ENCODE data around the gene SGK2. TPM values are rescaled to one million over a fixed set of nuclear protein-coding genes. Genes with fewer than 3 reads are reported as not detected.

SGK2 gene
- total RNA-seq, 1 donor from 2014 or later, result 0.56 TPM

- H3K27ac Mint-ChIP-seq (ENCODE audit: unreplicated experiment), result no peak overlapping the region
- H3K27me3 Mint-ChIP-seq (ENCODE audit: unreplicated experiment), result peaks cover 2% of the 10 kb centered on the region
- TF ChIP-seq CTCF (IDR thresholded peaks at IDR 0.05; ENCODE audit: partially characterized antibody, unreplicated experiment), result no peak
- DNase-seq, result no peak
- H3K4me1 Mint-ChIP-seq (ENCODE audit: low read depth, unreplicated experiment), result no peaks in the 10 kb centered on the region
- no peaks in the 10 kb centered on the region for H3K9me3 Mint-ChIP-seq (ENCODE audit: unreplicated experiment)
- H3K36me3 Mint-ChIP-seq (ENCODE audit: unreplicated experiment), result no peaks in the 10 kb centered on the region
- no peak overlapping the region for H3K4me3 Mint-ChIP-seq (ENCODE audit: unreplicated experiment)
Observed at GRCh38 chr20:43536041-43536816, 22.6 kb upstream of the SGK2 start.

- H3K4me1 Mint-ChIP-seq (ENCODE audit: low read depth, unreplicated experiment), result no peaks in the 10 kb centered on the region
- H3K27ac Mint-ChIP-seq (ENCODE audit: unreplicated experiment), result peak overlapping the region; percentile 53
- no peaks in the 10 kb centered on the region for H3K9me3 Mint-ChIP-seq (ENCODE audit: unreplicated experiment)
- no peak for TF ChIP-seq CTCF (IDR thresholded peaks at IDR 0.05; ENCODE audit: partially characterized antibody, unreplicated experiment)
- H3K4me3 Mint-ChIP-seq (ENCODE audit: unreplicated experiment), result no peak overlapping the region
- DNase-seq, result no peak
- H3K36me3 Mint-ChIP-seq (ENCODE audit: unreplicated experiment), result no peaks in the 10 kb centered on the region
- peaks cover 2% of the 10 kb centered on the region for H3K27me3 Mint-ChIP-seq (ENCODE audit: unreplicated experiment)
Observed at GRCh38 chr20:43536817-43537440, 21.9 kb upstream of the SGK2 start.

- no peak overlapping the region for H3K4me3 Mint-ChIP-seq (ENCODE audit: unreplicated experiment)
Observed at GRCh38 chr20:43537921-43538877, 20.6 kb upstream of the SGK2 start.

GRCh38 chr20:43538878-43539700, 19.7 kb upstream of the SGK2 start:
- no peaks in the 10 kb centered on the region for H3K4me1 Mint-ChIP-seq (ENCODE audit: low read depth, unreplicated experiment)
- H3K36me3 Mint-ChIP-seq (ENCODE audit: unreplicated experiment), result no peaks in the 10 kb centered on the region
- H3K27me3 Mint-ChIP-seq (ENCODE audit: unreplicated experiment), result peaks cover 2% of the 10 kb centered on the region
- no peak overlapping the region for H3K27ac Mint-ChIP-seq (ENCODE audit: unreplicated experiment)
- no peak overlapping the region for H3K4me3 Mint-ChIP-seq (ENCODE audit: unreplicated experiment)
- DNase-seq, result no peak
- H3K9me3 Mint-ChIP-seq (ENCODE audit: unreplicated experiment), result no peaks in the 10 kb centered on the region
- no peak for TF ChIP-seq CTCF (IDR thresholded peaks at IDR 0.05; ENCODE audit: partially characterized antibody, unreplicated experiment)

More at GRCh38 chr20:43537921-43538877, 20.6 kb upstream of the SGK2 start:
- Mint-ChIP-seq H3K27ac (ENCODE audit: unreplicated experiment) (no peak overlapping the region), H3K9me3 (ENCODE audit: unreplicated experiment) (no peaks in the 10 kb centered on the region), H3K4me1 (ENCODE audit: low read depth, unreplicated experiment) (no peaks in the 10 kb centered on the region), H3K36me3 (ENCODE audit: unreplicated experiment) (no peaks in the 10 kb centered on the region), H3K27me3 (ENCODE audit: unreplicated experiment) (peaks cover 2% of the 10 kb centered on the region)
- peak; percentile 84 for DNase-seq
- peak; percentile 94 for TF ChIP-seq CTCF (IDR thresholded peaks at IDR 0.05; ENCODE audit: partially characterized antibody, unreplicated experiment)
